HL-60 (cell line): ENCODE data around the gene WASHC3.
A peak's percentile ranks its signal among the peaks of the same experiment; 100 is the strongest.

ENCODE experiments used
- DNase-seq, 2 experiments: peaks; one replicate each; pipeline ENCODE4 v3.0.0-alpha.2; 2010 to 2020; ENCODE audit warnings: low read depth in 1 of 2, low spot score in 1 of 2
- H3K27ac ChIP-seq: fragments of 250-450 bp; sonication (Bioruptor Pico); replicated peaks from 2 replicates; pipeline ENCODE4 v1.5.1; 2020; ENCODE audit warnings: mild to moderate bottlenecking, moderate library complexity
- H3K27me3 ChIP-seq: fragments of 250-450 bp; sonication (Bioruptor Pico); 2 replicates; pipeline ENCODE4 v1.5.1; 2021; ENCODE audit warnings: mild to moderate bottlenecking, moderate library complexity; ENCODE audit not compliant: insufficient read depth, poor library complexity, severe bottlenecking
- H3K4me3 ChIP-seq: replicated peaks from 2 replicates; pipeline ENCODE4 v1.5.1; 2011; ENCODE audit warnings: mild to moderate bottlenecking, control low read depth, low read length; ENCODE audit not compliant: insufficient read depth
- GABPA ChIP-seq: IDR thresholded peaks from 2 replicates; pipeline ENCODE4 v1.6.1; 2012; ENCODE audit warnings: low read depth
- POLR2AphosphoS5 ChIP-seq: IDR thresholded peaks from 2 replicates; pipeline ENCODE4 v1.6.1; 2012; ENCODE audit warnings: low read depth
- SPI1 ChIP-seq: IDR thresholded peaks from 2 replicates; pipeline ENCODE4 v1.6.1; 2012; ENCODE audit warnings: low read depth, mild to moderate bottlenecking, borderline replicate concordance
- TF ChIP-seq, protein P1 (sequence below): IDR thresholded peaks from one replicate; pipeline ENCODE4 v1.5.1; 2011; ENCODE audit warnings: low read length, control low read depth, inconsistent platforms; ENCODE audit not compliant: insufficient read depth
- TF ChIP-seq, protein P2 (sequence below): IDR thresholded peaks from 2 replicates; pipeline ENCODE4 v1.6.1; 2012; ENCODE audit warnings: low read depth; ENCODE audit not compliant: insufficient replicate concordance

The WASHC3 gene

DNA sequence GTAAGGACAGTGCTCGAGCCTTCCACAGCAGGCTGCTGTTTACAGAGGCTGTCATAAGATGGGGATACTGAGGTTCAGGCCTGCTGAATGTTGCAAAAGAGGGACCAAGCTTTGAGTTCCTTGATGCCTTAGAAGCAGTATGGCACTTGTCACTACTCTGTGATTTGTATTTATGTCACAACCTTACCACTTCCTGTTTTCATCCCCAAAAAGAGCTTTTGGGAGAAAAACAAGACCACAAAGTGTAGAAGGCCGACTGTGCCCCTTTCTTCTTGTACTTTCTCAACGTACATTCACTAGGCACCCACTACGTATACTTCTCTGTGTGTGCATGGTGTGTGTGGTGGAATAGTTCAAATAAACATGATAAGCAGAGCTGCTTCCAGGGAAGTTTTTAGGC, 94.3 kb downstream of the WASHC3 start:
- Histone ChIP-seq H3K27me3 (no peaks in the 10 kb centered on the region), H3K27ac (no peak overlapping the region), H3K4me3 (no peak overlapping the region)
- DNase-seq, result peak; percentile 8 to 11
- peak; percentile 74; the same call in 1 of the 2 replicates for TF ChIP-seq SPI1
- TF ChIP-seq, protein P1, sequence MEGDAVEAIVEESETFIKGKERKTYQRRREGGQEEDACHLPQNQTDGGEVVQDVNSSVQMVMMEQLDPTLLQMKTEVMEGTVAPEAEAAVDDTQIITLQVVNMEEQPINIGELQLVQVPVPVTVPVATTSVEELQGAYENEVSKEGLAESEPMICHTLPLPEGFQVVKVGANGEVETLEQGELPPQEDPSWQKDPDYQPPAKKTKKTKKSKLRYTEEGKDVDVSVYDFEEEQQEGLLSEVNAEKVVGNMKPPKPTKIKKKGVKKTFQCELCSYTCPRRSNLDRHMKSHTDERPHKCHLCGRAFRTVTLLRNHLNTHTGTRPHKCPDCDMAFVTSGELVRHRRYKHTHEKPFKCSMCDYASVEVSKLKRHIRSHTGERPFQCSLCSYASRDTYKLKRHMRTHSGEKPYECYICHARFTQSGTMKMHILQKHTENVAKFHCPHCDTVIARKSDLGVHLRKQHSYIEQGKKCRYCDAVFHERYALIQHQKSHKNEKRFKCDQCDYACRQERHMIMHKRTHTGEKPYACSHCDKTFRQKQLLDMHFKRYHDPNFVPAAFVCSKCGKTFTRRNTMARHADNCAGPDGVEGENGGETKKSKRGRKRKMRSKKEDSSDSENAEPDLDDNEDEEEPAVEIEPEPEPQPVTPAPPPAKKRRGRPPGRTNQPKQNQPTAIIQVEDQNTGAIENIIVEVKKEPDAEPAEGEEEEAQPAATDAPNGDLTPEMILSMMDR, result no peak

DNA sequence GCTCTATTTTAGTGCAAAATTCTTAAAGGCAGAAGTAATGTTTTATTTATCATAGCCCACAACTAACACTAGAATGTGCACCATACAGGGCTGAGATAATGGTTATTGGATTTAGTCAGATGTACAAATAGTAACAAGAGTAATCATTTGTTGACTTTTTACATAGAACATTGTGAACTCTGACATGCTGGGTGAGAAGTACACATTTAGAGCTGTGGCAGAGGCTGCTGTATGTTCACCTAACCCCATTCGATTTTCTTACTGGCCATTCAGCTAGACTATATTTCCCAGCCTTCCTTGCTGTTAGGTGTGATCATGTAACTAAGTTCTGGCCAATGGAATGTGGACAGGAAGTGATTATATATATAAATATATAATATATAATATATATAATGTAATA, 95.3 kb downstream of the WASHC3 start:
- TF ChIP-seq, protein P1, result no peak
- TF ChIP-seq SPI1 (no peak), GABPA (no peak), POLR2AphosphoS5 (no peak)
- TF ChIP-seq, protein P2, sequence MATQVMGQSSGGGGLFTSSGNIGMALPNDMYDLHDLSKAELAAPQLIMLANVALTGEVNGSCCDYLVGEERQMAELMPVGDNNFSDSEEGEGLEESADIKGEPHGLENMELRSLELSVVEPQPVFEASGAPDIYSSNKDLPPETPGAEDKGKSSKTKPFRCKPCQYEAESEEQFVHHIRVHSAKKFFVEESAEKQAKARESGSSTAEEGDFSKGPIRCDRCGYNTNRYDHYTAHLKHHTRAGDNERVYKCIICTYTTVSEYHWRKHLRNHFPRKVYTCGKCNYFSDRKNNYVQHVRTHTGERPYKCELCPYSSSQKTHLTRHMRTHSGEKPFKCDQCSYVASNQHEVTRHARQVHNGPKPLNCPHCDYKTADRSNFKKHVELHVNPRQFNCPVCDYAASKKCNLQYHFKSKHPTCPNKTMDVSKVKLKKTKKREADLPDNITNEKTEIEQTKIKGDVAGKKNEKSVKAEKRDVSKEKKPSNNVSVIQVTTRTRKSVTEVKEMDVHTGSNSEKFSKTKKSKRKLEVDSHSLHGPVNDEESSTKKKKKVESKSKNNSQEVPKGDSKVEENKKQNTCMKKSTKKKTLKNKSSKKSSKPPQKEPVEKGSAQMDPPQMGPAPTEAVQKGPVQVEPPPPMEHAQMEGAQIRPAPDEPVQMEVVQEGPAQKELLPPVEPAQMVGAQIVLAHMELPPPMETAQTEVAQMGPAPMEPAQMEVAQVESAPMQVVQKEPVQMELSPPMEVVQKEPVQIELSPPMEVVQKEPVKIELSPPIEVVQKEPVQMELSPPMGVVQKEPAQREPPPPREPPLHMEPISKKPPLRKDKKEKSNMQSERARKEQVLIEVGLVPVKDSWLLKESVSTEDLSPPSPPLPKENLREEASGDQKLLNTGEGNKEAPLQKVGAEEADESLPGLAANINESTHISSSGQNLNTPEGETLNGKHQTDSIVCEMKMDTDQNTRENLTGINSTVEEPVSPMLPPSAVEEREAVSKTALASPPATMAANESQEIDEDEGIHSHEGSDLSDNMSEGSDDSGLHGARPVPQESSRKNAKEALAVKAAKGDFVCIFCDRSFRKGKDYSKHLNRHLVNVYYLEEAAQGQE, result no peak
- no peaks in the 10 kb centered on the region for H3K27me3 ChIP-seq
- no peak overlapping the region for H3K4me3 ChIP-seq

DNA sequence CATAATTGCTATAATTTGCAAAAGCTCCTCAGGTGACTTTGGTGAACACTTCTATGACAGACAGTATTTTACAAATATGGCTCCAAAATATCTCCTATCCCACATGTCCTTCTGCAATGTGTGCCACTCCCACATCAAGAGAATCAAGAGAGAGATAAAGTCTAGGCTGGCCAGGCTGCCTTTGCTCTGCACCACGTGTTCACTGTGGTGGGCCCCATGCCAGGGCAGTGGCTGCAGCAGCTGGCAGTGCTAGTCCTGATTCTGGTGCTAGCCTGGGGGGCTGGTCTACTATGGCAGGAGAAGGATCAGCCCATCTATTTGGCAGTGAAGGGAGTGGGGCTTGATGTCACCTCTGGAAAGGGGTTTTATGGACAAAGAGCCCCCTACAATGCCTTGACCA, 98.1 kb downstream of the WASHC3 start:
- H3K4me3 ChIP-seq, result no peak overlapping the region
- H3K27me3 ChIP-seq, result no peaks in the 10 kb centered on the region
- no peak overlapping the region for H3K27ac ChIP-seq
- TF ChIP-seq, protein P1, result no peak
- TF ChIP-seq GABPA, result no peak
- TF ChIP-seq SPI1, result no peak
- TF ChIP-seq POLR2AphosphoS5, result no peak
- TF ChIP-seq, protein P2, result no peak
- no peak for DNase-seq

More for the DNA sequence above, 95.3 kb downstream of the WASHC3 start:
- no peak overlapping the region for H3K27ac ChIP-seq
- no peak for DNase-seq
